HG02763 (cell line): Measurements from ENCODE around the gene UNC13D.
"Not testable (repeated sequence)": the region's sequence is repeated elsewhere in the genome, so short reads cannot be mapped to it uniquely, and the experiment has no call there.

ENCODE experiments used
- ATAC-seq: cut with Tn5 transposase; IDR thresholded peaks from one replicate; pipeline ENCODE4 v1.9.1; 2021; ENCODE audit warnings: mild to moderate bottlenecking, moderate library complexity; ENCODE audit not compliant: unreplicated experiment

The UNC13D gene

GRCh38 chr17:75822119-75822799 is 21.9 kb downstream of the UNC13D start:
- no peak for ATAC-seq

GRCh38 chr17:75821552-75821951 is 22.7 kb downstream of the UNC13D start:
- ATAC-seq = no peak

DNA sequence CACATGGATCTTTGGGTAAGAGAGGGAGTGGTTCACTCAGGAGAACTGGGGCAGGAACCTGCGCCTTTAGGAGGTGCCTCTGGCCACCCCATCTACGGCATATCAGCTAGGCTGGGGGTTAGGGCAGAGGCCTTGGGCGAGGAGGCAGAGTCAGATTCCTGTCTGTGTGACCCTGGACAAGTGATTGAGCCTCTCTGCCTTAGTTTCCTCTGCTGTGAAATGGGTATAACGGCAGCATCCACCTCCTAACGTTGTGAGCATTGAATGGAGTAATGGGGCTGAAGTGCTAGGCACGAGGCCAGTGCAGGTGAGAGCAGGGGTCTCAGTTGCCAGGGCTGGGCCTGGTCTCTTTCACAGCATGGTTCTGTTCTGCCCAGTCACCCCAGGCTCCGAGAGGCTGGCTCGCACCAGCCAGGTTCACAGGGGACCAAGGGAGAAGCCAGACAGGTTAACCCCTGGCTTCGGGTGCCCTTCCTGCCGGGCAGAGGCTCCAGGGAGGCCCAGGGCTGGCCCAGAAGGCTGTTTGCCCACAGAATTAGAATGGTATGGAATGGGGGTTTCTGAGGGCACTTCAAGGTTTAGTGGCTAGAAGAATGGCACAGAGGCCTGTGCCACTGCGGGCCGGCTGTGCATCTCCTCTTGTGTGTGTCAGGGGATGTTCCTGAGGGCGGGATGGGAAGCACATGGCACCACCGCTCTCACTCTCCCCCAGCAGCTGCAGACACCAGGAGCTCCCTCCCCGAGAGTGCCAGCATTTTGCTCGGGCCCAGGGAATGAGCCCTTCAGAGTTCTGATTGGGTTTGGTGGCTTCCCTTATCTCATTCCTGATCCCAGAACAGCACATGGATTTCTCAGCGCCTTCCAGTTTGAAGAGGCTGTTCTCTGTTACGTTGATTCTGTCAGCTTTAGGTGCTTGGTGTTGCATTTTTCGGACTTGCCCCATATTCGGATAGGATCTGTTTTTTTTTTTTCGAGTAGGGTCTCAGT is 23.8 kb downstream of the UNC13D start:
- ATAC-seq = no peak

GRCh38 chr17:75819678-75820077 is 24.5 kb downstream of the UNC13D start:
- ATAC-seq = no peak

GRCh38 chr17:75819116-75819515 is 25.1 kb downstream of the UNC13D start:
- ATAC-seq = no peak

DNA sequence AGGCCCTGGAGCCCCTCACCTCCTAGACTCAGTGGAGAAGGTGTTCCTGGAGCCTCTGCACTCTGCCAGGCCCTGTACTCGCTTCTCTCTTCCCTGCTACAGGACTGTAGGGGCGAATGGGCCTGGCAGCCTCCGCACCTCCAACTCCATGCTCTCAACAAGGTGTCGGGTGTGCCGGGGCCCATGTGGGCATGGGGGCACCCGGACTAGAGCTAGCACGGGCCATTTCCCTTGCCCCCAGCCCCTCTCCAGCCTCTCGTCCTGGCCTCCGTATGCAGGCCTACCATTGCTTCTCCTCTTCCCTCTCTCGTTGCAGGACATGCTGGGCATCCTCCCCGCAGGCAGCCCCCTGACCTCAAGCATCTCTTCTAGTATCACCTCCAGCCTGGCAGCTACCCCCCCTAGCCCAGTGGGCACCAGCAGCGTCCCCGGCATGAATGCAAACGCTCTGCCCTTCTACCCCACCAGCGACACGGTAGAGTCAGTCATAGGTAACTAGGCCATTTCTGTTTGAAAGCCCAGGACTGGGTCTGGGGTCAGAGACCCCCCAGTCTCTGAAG is 25.8 kb downstream of the UNC13D start:
- ATAC-seq = no peak

GRCh38 chr17:75817571-75817970 is 26.6 kb downstream of the UNC13D start:
- ATAC-seq = no peak

- no peak for ATAC-seq
These were observed 27.5 kb downstream of the UNC13D start for GRCh38 chr17:75816693-75817092.

DNA sequence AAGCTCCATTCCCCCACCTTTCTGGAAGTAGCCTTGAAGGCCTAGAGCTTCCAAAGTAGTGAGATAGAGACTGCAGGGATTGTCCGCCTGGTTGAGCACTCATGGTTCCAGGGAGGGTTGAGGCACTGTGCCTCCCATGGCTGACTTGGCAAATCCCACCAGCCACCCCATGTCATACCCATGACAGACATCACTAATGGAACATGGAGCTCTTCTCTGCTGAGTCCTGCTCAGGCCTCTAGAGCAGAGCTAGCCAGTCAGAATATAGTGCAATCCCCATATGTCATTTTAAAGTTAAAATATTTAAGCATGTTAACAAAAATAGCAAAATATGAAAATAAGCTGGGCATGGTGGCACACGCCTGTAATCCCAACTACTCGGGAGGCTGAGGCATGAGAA is 28.8 kb downstream of the UNC13D start:
- no peak for ATAC-seq

GRCh38 chr17:75814900-75815373 is 29.3 kb downstream of the UNC13D start:
- ATAC-seq = no peak

DNA sequence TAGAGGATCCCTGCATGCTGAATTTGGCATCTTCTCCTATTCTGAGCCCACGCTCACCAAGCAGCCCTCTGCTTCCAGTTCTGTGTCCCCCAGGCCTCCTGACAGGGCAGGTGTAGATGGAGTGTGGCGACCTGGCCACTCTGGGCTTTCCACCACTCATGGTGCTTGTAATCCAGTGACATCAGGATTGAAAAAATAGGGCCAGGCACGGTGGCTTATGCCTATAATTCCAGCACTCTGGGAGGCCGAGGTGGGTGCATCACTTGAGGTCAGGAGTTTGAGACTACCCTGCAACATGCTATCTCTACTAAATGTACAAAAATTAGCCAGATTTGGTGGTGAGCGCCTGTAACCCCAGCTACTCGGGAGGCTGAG is 30.2 kb downstream of the UNC13D start:
- ATAC-seq = no peak

- ATAC-seq = no peak
These were observed 30.9 kb downstream of the UNC13D start for GRCh38 chr17:75813081-75814020.

DNA sequence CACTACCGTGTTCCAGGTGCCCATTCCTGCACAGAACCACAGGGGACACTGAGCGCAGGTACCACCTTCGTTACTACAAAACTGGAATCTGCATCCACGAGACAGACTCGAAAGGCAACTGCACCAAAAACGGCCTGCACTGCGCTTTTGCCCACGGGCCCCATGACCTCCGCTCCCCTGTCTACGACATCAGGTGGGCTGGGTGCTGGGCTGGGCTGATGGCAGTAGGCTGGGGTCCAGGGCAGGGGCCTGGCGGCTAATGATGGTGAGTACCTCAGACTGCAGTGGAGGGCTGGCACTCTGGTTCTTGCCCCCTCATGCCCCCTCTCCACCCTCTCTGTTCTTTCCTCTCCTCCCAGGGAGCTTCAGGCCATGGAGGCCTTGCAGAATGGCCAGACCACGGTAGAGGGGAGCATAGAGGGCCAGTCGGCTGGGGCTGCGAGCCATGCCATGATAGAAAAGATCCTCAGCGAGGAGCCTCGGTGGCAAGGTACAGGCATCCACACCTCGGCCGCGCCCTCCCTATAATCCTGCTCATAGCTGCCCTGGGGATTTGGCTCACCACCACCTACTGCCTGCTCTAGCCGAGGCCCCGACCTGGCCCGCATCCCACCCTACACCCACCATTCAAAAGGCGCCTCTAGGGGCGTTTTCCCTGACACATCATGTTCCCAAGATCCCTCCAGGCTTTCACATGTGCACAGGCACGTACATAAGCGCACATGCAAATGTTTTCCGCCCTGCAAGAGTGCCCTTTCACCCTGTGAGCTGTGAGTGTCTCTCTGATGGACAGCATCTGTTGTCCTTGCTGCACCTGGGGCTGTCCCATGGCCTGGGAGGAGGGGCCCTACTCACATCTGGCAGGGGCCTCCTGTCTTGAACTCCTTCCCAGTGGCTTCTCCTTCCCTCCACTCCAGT is 31.8 kb downstream of the UNC13D start:
- ATAC-seq = no peak

- ATAC-seq = no peak
These were observed 33.0 kb downstream of the UNC13D start for GRCh38 chr17:75811174-75811573.

DNA sequence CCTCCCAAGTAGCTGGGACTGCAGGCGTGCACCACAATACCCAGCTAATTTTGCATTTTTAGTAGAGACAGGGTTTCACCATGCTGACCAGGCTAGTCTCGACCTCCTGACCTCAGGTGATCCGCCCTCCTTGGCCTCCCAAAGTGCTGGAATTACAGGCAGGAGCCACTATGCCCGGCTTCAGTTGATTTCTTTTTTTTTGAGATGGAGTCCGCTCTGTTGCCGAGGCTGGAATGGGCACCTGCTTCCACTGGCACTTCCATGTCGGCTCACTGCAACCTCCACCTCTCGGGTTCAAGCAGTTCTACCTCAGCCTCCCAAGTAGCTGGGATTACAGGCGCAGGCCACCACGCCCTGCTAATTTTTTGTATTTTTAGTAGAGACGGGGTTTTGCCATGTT is 33.4 kb downstream of the UNC13D start:
- ATAC-seq = not testable (repeated sequence)

- no peak for ATAC-seq
These were observed 34.0 kb downstream of the UNC13D start for GRCh38 chr17:75810216-75810615.

- no peak for ATAC-seq
These were observed 34.5 kb downstream of the UNC13D start for GRCh38 chr17:75809631-75810111.

- no peak for ATAC-seq
These were observed 35.1 kb downstream of the UNC13D start for GRCh38 chr17:75808905-75809621.

- ATAC-seq = no peak
These were observed 35.7 kb downstream of the UNC13D start for GRCh38 chr17:75808549-75808904.
